ENCODE results near the gene TRO.

DNA sequence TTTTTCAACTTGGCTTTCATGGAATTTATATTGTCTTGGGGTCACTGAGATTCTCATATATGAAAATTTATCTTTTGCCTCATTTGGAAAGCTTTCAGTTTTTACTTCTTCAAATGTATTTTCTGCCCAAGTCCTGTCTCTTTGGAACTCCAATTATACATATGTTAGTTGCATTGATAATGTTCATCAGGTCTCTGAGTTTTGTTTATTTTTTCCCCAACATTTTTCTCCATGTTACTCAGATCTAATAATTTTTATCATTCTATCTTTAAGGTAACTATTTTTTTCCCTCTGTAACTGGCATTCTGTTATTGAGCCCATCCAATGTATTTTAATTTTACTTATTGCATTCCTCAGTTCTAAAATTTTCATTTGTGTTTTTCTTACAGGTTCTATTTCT, 10.7 kb upstream of the TRO start:
- no peak for TF ChIP-seq POLR2AphosphoS5 (IDR thresholded peaks at IDR 0.05)
- TF ChIP-seq, protein P1, sequence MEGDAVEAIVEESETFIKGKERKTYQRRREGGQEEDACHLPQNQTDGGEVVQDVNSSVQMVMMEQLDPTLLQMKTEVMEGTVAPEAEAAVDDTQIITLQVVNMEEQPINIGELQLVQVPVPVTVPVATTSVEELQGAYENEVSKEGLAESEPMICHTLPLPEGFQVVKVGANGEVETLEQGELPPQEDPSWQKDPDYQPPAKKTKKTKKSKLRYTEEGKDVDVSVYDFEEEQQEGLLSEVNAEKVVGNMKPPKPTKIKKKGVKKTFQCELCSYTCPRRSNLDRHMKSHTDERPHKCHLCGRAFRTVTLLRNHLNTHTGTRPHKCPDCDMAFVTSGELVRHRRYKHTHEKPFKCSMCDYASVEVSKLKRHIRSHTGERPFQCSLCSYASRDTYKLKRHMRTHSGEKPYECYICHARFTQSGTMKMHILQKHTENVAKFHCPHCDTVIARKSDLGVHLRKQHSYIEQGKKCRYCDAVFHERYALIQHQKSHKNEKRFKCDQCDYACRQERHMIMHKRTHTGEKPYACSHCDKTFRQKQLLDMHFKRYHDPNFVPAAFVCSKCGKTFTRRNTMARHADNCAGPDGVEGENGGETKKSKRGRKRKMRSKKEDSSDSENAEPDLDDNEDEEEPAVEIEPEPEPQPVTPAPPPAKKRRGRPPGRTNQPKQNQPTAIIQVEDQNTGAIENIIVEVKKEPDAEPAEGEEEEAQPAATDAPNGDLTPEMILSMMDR (IDR thresholded peaks at IDR 0.05): no peak
- TF ChIP-seq POLR2A (IDR thresholded peaks at IDR 0.05): no peak

All from prostate gland (tissue), 2 donors.